8988T (cell line): ENCODE data around the gene CDNF.

Experiments
- DNase-seq: peaks from one replicate; pipeline ENCODE4 v3.0.0; 2011

CDNF gene

GRCh38 chr10:14784459-14785055, 53.3 kb downstream of the CDNF start:
- no peak for DNase-seq

DNA sequence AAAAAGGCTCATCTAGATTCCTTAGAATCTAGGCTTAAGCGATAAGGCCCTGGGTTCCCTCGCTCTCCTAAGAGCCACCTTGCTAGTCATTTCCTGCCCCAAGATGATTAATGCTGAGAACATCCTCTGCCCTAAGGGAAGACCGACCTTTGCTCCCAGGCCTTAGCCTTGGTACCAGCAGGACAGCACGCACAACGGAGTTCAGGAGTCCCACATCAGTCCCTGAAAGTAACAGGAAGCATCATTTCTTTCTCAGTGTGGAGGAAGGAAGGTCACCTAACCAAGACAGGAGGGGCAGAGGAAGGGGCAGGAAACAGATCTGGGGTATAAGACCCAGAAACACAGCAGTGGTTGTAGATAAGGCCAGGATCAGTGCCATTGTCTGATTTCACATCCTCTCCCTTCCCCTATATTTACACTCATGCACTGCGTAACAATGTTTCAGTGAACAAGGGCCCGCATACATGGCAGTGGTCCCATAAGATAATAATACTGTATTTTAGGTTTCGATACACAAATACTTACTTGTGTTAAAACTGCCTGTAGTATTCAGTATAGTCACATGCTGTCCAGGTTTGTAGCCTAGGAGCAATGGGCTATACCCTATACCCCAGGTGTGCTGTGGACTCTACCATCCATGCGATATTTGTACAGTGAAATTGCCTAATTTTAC, 55.0 kb downstream of the CDNF start:
- peak; percentile 43 for DNase-seq

DNA sequence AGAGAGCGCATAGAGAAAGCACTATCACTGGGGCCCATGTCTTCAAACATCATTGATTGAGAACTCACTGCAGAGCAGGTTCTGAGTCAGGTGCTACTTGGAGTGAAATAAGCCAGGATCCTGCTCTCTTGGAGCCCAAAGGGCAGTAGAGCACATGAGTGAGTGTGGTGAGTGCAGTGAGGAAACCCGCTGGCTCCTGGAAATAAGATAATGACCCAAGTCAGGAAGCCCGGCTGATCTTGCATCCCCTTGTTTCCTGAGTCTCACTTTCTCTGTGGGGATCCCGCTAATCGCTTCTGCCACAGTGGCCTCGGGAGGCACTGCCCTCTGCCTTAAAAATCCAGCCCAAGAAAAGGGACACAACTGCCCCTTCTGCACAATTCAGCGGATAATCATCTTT, 56.1 kb downstream of the CDNF start:
- DNase-seq = no peak

GRCh38 chr10:14779001-14779651, 58.7 kb downstream of the CDNF start:
- no peak for DNase-seq

GRCh38 chr10:14776546-14776945, 61.3 kb downstream of the CDNF start:
- DNase-seq = no peak

DNA sequence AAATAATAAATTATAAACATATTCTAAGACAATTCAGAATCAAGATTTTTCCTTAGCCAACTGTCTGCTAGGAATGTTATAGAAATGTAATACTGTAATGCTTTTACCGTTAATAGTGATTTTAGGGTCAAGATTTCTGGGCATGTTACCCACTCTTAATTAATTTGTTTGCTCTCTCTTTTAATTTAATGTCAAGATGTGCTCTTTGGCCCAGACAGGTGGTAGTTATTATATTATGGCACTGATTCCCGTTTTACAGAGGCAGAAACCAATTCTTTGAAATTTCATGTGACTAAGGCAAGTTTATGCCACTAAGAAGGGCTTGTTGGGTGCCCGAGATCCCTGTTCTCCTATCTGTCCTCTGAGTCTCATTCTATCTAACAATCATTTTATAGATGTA, 62.2 kb downstream of the CDNF start:
- DNase-seq = no peak

GRCh38 chr10:14774797-14775196, 63.0 kb downstream of the CDNF start, which contains the start of gene FAM107B:
Gene FAM107B (minus strand): TSS chr10:14774897. CDS start chr10:14774663, 234 bp downstream.
- DNase-seq = no peak

GRCh38 chr10:14774214-14774580, 63.6 kb downstream of the CDNF start:
- no peak for DNase-seq

DNA sequence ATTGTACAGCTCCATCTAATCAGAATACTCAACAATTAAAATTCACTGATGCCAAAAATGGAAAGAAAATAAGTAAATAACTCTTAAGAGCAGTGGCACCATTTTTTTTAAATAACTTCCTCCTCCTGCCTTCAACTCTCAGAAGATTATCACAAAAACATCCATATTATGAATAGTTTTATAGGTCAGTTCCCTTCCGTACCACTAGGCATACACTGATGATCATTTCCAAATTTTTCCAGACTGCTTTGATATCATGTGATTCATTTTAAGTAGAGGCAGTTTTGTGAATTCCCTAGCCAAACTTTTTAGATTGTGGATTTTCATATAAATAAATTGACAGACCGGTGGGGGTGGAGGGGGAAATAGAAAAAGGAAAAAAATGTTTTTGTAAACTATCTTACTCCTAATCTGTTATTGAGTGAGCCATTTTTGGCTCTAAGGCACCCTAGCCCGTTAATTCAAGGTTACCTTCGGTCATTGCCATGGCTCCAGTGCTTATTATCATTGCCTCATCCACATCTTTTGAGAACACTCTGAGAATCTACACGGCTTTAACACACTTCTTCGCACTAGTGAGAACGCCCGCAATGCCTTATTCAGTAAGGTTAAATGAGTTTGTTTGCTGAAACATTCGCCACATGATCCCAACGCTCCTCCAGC, 64.2 kb downstream of the CDNF start:
- DNase-seq = no peak

DNA sequence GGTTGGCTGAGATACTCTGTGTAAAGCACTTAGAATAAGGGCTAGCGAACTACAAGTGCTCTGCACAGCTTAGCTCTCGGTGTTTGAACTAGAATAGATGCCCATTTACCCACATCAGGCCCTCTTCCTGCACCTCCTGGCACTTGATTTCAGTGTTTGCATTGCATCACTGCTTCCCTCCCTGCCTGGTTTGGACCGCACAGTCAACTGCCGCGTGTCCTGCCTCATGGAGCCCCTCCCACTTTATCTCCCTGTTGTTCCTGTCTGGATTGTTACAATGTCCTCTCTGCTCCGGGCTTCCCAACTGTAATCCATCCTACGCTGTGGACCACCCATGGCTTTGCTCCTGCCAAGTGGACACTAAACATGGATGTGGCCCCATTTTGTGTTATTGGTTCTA, 65.4 kb downstream of the CDNF start:
- no peak for DNase-seq

- DNase-seq = no peak
Measured at GRCh38 chr10:14770927-14771326, 66.9 kb downstream of the CDNF start.
